Stomach (tissue), 9 donors: ENCODE data around the gene FBXL7. TPM values are rescaled to one million over a fixed set of nuclear protein-coding genes. Genes with fewer than 3 reads are reported as not detected.
A peak's percentile ranks its signal among the peaks of the same experiment; 100 is the strongest.

ENCODE experiments used
- DNase-seq, 2 donors: peaks; one replicate each; pipeline versions ENCODE4 v3.0.0 to v3.0.0-alpha.2; 2013 to 2019
- H3K27ac ChIP-seq, 5 donors: fragments of 200-600 bp in 4 of 5; sonication (generic) in 4 of 5; one replicate each; pipeline ENCODE4 v1.5.1; 2013 to 2019; ENCODE audit warnings: mild to moderate bottlenecking in 1 of 5, moderate library complexity in 1 of 5
- H3K27me3 ChIP-seq, 3 donors: fragments of 200-600 bp; sonication (generic); one replicate each; pipeline ENCODE4 v1.5.1; 2017 to 2019; ENCODE audit warnings: mixed run types in 1 of 3
- H3K36me3 ChIP-seq, 4 donors: fragments of 200-600 bp; sonication (generic); 1 replicate in 3 of 4; 2 replicates in 1 of 4; pipeline ENCODE4 v1.5.1; 2016 to 2019
- H3K4me1 ChIP-seq, 4 donors: fragments of 200-600 bp; sonication (generic); one replicate each; pipeline ENCODE4 v1.5.1; 2016 to 2019
- H3K4me3 ChIP-seq, 4 donors: fragments of 200-600 bp; sonication (generic) in 3 of 4; one replicate each; pipeline ENCODE4 v1.5.1; 2016 to 2019; ENCODE audit warnings: mild to moderate bottlenecking in 1 of 4
- H3K9me3 ChIP-seq, 4 donors: fragments of 200-600 bp; sonication (generic); one replicate each; pipeline ENCODE4 v1.5.1; 2016 to 2019
- CTCF ChIP-seq, 7 experiments: fragments of 450-650 bp in 4 of 7; fragments of 200-600 bp in 3 of 7; sonication (generic) in 3 of 7; IDR thresholded peaks; one replicate each; pipeline ENCODE4 v1.5.1; 2016 to 2019; ENCODE audit warnings: antibody characterized with exemption in 7 of 7, control low read depth in 2 of 7, mild to moderate bottlenecking in 1 of 7
- EP300 ChIP-seq: sonication (generic); formaldehyde crosslinking; IDR thresholded peaks from one replicate; pipeline ENCODE4 v1.6.1; 2017; ENCODE audit warnings: antibody characterized with exemption
- POLR2A ChIP-seq, 4 donors: fragments of 450-650 bp; IDR thresholded peaks; one replicate each; pipeline ENCODE4 v1.6.1; 2016; ENCODE audit warnings: antibody characterized with exemption in 4 of 4, control low read depth in 2 of 4, mild to moderate bottlenecking in 1 of 4, moderate library complexity in 1 of 4
- POLR2AphosphoS5 ChIP-seq, 3 donors: sonication (generic); formaldehyde crosslinking; IDR thresholded peaks; one replicate each; pipeline ENCODE4 v1.6.1; 2016; ENCODE audit warnings: antibody characterized with exemption in 3 of 3
- WGBS, 5 donors: extraction: QIAGEN DNeasy Blood & Tissue Kit in 3 of 5; methylation state at CpG; one replicate each; pipeline versions ENCODE4 v1.1.5 to v1.1.7; 2013 to 2018; 5-methylcytosine and 5-hydroxymethylcytosine counted together
- intact Hi-C: fragments of 100-400 bp; cut with DNase I; formaldehyde crosslinking; loops from one replicate; pipeline ENCODE4 v1.15.1; 2023; ENCODE audit warnings: low total_unique reads
- polyA plus RNA-seq, 3 donors: library from polyadenylated mRNA; stranded (reverse); fragments of 200-250 nt; gene quantifications; one replicate each; pipeline ENCODE4 v1.2.3, GENCODE V29; 2013
- total RNA-seq, 5 donors: library from RNA; depleted of rRNA; stranded (reverse); fragments of >200 nt; gene quantifications; one replicate each; pipeline versions ENCODE4 v1.1.0 to v1.2.3, GENCODE V29; 2014 to 2016
- donor health status: healthy with polysubstance abuse.
- donor health status: Bipolar disorder and iron deficiency.
- donor health status: healthy.

FBXL7 gene
- total and polyA plus RNA-seq, 8 donors: 3.6 to 17.1 (median 6.8) TPM

GRCh38 chr5:15901151-15901550 is 401.2 kb downstream of the FBXL7 start:
- H3K27ac ChIP-seq: no peak overlapping the region
- DNase-seq: no peak
- WGBS, 5 donors: 31 to 52% (median 46%) methylated on average over 2 of the region's 2 CpGs
- intact Hi-C loops: no loop called here
- no peak overlapping the region for H3K4me3 ChIP-seq
- TF ChIP-seq POLR2AphosphoS5 (IDR thresholded peaks at IDR 0.05) (no peak), CTCF (IDR thresholded peaks at IDR 0.05) (no peak), POLR2A (IDR thresholded peaks at IDR 0.05) (no peak), EP300 (no peak)
- no peaks in the 10 kb centered on the region for H3K9me3 ChIP-seq
- H3K27me3 ChIP-seq: no peaks in the 10 kb centered on the region
- H3K4me1 ChIP-seq: peaks cover 0 to 35% (median 8%) of the 10 kb centered on the region in 4 donors
- H3K36me3 ChIP-seq: no peaks in the 10 kb centered on the region

- Histone ChIP-seq H3K27ac (peak overlapping the region in 1 of 5 donors; percentile 62), H3K4me1 (peaks cover 0 to 32% (median 8%) of the 10 kb centered on the region in 4 donors), H3K4me3 (no peak overlapping the region), H3K27me3 (no peaks in the 10 kb centered on the region), H3K36me3 (no peaks in the 10 kb centered on the region), H3K9me3 (no peaks in the 10 kb centered on the region)
- DNase-seq: peak in 1 of 2 donors; percentile 36
- intact Hi-C loops: no loop called here
- TF ChIP-seq POLR2AphosphoS5 (IDR thresholded peaks at IDR 0.05): no peak
- no peak for TF ChIP-seq CTCF (IDR thresholded peaks at IDR 0.05)
- no peak for TF ChIP-seq POLR2A (IDR thresholded peaks at IDR 0.05)
- no peak for TF ChIP-seq EP300
- 43 to 57% (median 54%) methylated on average over 6 of the region's 6 CpGs for WGBS, 5 donors
These were observed 402.1 kb downstream of the FBXL7 start for GRCh38 chr5:15902066-15902465.

DNA sequence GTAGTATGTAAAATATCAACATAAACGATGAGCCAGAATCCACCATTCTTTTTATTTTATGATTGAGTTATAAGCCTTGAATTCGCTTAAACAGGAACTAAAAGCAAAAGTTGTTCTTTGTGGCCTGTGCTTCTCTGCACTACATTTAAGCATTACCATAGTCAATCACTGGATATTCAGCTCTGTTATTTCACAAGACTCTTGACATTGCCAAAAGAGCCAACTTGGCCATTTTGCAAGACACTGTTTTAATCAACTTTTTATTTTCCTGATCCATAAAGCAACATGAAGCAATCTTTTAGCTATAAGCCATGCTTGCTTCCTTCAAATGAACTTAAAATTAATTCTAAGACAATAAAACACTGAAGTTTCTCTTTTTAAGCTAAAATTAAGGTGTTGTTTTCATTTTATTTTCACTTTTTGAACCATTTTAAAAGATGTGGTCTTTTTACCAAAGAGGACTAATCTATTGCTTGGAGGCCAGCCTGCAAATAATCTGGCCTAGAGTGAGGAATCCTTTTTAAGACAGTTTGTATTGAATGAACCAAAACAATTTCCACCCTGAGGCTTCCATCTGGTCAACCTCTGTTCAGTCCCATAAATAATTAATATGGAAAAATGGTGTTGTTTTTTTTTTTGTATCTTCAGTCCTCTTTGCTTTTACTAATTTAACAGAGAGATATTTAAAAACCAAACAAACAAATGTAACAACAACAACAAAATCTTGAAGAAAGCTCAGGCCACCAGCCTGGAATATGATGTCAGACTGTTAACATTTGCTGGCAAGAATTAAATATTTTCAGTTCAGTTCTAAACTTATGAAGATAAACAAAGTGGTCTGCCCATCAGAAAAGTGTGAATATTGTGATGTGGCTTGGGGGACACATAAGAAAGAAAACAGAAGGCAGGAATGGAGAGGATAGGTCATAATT is 405.2 kb downstream of the FBXL7 start:
- no peaks in the 10 kb centered on the region for H3K36me3 ChIP-seq
- peaks cover 0 to 25% (median 8%) of the 10 kb centered on the region in 4 donors for H3K4me1 ChIP-seq
- TF ChIP-seq POLR2A (IDR thresholded peaks at IDR 0.05): no peak
- no peak for TF ChIP-seq CTCF (IDR thresholded peaks at IDR 0.05)
- no peak for TF ChIP-seq EP300
- no peak for TF ChIP-seq POLR2AphosphoS5 (IDR thresholded peaks at IDR 0.05)
- no peaks in the 10 kb centered on the region for H3K27me3 ChIP-seq
- H3K27ac ChIP-seq: peak overlapping the region in 2 of 5 donors; percentile 9 to 51
- DNase-seq: no peak
- WGBS, 5 donors: 65 to 75% (median 71%) methylated on average over 2 of the region's 2 CpGs
- intact Hi-C loops: no loop called here
- H3K4me3 ChIP-seq: no peak overlapping the region
- H3K9me3 ChIP-seq: no peaks in the 10 kb centered on the region

DNA sequence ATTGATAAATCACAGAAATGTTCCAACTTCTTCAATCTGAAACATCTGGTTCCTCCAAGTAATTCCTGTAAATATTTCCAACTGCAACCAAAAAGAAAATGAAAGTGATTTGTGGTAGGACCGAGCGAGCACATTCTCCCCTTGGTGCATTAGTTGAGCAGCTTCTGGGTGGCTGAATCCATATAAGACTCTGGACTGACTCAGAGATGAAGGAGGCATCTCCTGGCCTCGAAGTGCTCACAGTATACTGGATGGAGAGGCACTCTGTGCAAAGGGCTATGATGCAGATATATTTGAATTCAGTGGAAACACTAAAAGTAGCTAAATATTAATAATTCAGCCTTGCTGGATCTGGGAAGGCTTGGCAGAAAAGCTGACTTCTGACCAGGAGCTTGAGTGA is 414.7 kb downstream of the FBXL7 start:
- TF ChIP-seq POLR2A (IDR thresholded peaks at IDR 0.05) (no peak), CTCF (IDR thresholded peaks at IDR 0.05) (no peak), EP300 (no peak), POLR2AphosphoS5 (IDR thresholded peaks at IDR 0.05) (no peak)
- Histone ChIP-seq H3K4me3 (no peak overlapping the region), H3K36me3 (no peaks in the 10 kb centered on the region), H3K9me3 (no peaks in the 10 kb centered on the region), H3K27me3 (no peaks in the 10 kb centered on the region), H3K4me1 (no peaks in the 10 kb centered on the region), H3K27ac (no peak overlapping the region)
- 52 to 66% (median 54%) methylated on average over 3 of the region's 3 CpGs for WGBS, 5 donors
- no peak for DNase-seq
- intact Hi-C loops: no loop called here
